Lower leg skin (tissue), 3 donors: Measurements from ENCODE around the gene PGAP1.

ENCODE experiments used
- CTCF ChIP-seq, 3 donors: fragments of 450-650 bp; IDR thresholded peaks; one replicate each; pipeline ENCODE4 v1.5.1; 2016; ENCODE audit warnings: antibody characterized with exemption in 3 of 3, mild to moderate bottlenecking in 3 of 3, moderate library complexity in 2 of 3
- POLR2A ChIP-seq, 2 donors: fragments of 450-650 bp; IDR thresholded peaks; one replicate each; pipeline ENCODE4 v1.6.1; 2016 to 2017; ENCODE audit warnings: antibody characterized with exemption in 2 of 2, mild to moderate bottlenecking in 1 of 2, moderate library complexity in 1 of 2

- no peak for TF ChIP-seq POLR2A (IDR thresholded peaks at IDR 0.05)
- no peak for TF ChIP-seq CTCF (IDR thresholded peaks at IDR 0.05)
These were observed 12.8 kb downstream of the PGAP1 start for GRCh38 chr2:196913691-196914090.
